ENCODE data around the gene RAB27B. TPM values are rescaled to one million over a fixed set of nuclear protein-coding genes. Genes with fewer than 3 reads are reported as not detected.

The RAB27B gene
- total and polyA plus RNA-seq, 2 of the 8 experiments (the other 6 are each of a cell fraction or from before 2014, with no cell fraction given), result 0.05 to 0.60 TPM

DNA sequence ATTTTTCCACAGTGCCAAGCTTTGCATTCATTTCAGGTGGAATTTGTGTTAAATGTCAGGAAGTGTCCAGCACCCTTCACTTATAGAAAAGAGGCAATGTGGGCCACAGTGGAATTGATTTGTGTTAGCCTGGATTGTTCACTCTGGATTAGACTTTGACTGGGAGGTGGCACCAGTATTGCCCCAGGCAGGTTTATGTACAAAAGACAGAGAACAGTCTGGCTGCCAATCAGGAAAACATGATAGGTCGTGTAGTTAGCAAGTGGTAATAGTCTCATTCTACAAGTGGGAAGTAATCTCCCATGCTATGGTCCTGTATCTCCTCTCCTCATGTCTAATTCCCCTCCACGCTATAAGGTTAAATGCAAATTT lies 45.6 kb downstream of the RAB27B start (continued):
- TF ChIP-seq CTBP2 (IDR thresholded peaks at IDR 0.05; ENCODE audit: borderline replicate concordance, insufficient read depth, insufficient read length, low read length), result no peak
- TF ChIP-seq ASH2L (IDR thresholded peaks at IDR 0.05; ENCODE audit: low read length), result no peak
- TF ChIP-seq BCL11A (IDR thresholded peaks at IDR 0.05; ENCODE audit: low read depth in 2 of 2, low read length in 2 of 2), result no peak
